T-helper 2 cell treated with Interferon-gamma antibody and Interleukin-4, amounts not matched to agents 100 ng/mL and 5 ng/mL, for 36 hours (primary cell): Measurements from ENCODE around the gene FKBP1B. TPM values are rescaled to one million over a fixed set of nuclear protein-coding genes. Genes with fewer than 3 reads are reported as not detected.
"Not testable (repeated sequence)": the region's sequence is repeated elsewhere in the genome, so short reads cannot be mapped to it uniquely, and the experiment has no call there.

Experiments
- intact Hi-C: fragments of 100-400 bp; cut with micrococcal nuclease; formaldehyde crosslinking; loops from one replicate; pipeline ENCODE4 v1.15.1; 2023
- total RNA-seq: library from RNA; stranded (reverse); gene quantifications from 2 replicates; pipeline ENCODE4 v1.2.3, GENCODE V29; 2022

Gene FKBP1B
- 0.43 and 0.86 TPM in 2 replicates for total RNA-seq

DNA sequence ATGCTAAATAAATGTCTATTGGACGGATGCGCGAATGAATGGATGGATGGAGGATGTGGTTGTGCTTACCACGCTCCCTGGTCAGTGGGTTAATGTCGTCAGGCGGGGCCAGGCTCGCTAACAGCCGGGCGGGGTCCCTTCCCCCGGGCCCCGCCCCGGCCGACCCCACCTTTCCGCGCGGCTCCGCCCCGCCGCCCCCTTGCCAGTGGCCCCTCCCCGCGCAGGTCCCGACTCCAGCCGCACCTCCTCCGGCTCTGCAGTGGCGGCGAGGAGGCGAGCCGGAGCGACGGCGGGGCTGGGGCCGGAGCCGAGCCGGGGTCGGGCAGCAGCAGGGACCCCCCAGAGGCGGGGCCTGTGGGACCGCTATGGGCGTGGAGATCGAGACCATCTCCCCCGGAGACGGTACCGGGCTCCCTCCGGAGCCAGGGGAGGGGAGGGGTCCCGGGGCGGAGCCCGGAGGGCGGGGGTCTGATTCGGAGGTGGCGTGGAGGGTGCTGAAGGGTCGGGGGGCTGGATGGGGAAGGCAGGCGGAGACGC is at the start of gene FKBP1B:
FKBP1B (plus strand) TSS at position 257 of the 537 bp plus-strand sequence; CDS start at position 366, 109 bp downstream.
- intact Hi-C loops = loop anchor here (10.0 kb wide), 1 partner anchor 745 kb away; the partner anchor contains the start of genes CENPO and PTRHD1

DNA sequence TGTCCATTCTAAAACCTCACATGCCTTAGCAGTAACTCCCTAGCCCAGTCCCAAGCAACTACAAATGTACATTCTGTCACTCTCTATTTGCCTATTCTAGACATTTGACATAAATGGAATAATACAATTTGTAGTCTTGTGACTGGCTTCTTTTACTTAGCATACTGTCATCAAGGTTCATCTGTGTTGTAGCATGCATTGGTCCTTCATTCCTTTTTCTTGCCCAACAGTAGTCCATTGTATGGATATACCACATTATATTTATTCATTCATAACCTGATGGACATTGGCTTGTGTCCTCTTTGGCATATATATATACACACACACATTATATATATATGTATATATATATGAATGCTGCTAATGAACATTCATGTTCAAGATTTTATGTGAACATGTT is 41.8 kb upstream of the FKBP1B start:
- intact Hi-C loops = no loop called here

- intact Hi-C loops = no loop called here
Measured at GRCh38 chr2:24008672-24009366, 40.7 kb upstream of the FKBP1B start.

DNA sequence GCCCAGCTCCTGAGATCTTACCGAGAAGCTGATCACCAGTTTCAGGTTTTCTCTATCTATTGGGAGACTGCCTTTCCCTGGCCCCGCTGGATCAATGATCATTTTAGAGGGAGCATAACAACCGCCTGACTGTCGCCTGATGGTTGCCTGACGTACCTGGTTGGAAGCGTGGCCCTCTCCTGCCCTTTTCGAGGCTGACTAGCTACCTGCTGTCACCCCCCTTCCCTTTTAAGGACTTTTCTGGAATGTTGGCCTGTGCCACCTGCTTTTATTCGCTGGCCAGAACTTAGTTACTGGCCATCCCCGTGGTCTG is 40.2 kb upstream of the FKBP1B start:
- intact Hi-C loops = no loop called here

GRCh38 chr2:24009680-24010476 is 39.7 kb upstream of the FKBP1B start, which contains the start of gene MFSD2B:
TSS of gene MFSD2B (plus strand) at chr2:24010085. CDS start at chr2:24010097, 12 bp downstream.
- intact Hi-C loops = no loop called here

DNA sequence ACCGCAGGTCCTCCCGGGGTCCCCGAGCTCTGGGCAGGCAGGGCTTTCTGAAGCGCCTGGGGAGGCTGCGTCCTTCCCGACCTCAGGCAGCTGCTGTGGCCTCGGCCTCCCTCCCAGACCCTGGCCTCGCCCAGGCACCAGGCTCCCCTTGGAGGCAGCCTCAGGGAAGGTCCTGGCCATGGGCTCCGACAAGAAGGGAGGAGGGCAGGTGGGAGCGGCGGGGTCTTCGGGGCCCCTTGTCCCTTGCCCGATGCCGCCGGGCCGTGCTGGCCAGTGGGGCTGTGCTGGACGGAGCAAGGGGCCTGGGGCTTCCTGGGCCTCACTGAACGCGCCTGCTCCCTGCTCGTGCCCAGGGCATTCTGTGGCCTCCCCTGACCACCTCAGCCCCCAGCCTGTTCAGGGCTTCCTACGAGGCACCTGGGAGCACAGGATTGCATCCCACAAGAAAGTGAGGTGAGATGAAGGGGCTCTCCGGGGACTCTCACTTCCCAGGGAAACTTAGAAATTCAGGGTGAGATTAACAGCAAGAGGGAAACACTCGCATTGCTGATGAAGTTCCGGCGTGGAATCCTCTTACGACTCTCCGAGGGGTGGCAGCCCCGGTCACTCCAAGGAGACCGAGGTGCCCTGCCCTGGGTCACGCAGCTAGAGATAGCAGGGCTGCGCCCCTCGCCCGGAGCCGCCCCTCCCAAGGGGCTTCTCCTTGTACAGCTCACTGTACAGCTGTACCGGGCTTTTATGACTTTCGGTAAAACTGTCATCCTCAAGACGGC is 38.9 kb upstream of the FKBP1B start:
- intact Hi-C loops = no loop called here

DNA sequence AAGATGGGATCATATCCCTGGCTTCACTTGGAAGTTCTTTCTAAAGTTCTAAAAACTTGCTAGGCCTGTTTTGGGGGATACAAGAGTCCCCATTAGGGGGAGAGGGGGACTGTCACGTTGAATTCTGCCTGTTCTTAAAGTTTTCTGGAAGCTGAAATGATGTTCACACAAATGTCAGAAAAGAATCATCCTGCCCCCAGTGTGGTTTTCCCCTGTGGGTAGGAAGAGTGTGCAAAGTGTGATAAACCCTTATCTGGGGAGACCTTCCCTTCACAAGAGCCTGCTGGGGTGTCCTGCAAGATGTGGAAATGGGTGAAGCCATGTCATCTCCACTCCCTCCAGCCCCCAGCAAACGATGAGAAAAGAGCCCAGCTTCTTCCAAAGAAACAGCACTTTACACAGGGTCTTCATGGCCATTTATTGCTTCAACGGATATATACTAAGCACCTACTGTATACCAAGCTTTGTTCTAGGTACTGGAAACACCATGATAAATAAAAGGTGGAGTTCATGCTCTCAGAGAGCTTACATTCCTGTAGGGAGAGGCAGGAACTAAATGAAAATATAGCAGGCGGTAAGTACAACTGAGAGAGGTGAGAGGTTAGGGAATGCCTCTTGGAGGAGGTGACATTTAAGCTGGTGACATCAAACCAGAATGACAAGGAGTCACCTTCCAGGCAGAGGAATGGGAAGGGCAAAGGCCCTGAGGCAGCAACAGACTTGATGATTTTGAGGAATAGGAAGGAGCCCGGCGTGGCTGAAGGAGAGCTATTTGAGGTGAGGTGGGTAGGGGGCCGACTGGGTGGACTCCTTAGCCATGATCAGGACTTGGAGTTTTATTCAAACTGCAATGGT is 38.1 kb upstream of the FKBP1B start:
- intact Hi-C loops = no loop called here

GRCh38 chr2:24012521-24013188 is 36.9 kb upstream of the FKBP1B start:
- intact Hi-C loops = no loop called here

DNA sequence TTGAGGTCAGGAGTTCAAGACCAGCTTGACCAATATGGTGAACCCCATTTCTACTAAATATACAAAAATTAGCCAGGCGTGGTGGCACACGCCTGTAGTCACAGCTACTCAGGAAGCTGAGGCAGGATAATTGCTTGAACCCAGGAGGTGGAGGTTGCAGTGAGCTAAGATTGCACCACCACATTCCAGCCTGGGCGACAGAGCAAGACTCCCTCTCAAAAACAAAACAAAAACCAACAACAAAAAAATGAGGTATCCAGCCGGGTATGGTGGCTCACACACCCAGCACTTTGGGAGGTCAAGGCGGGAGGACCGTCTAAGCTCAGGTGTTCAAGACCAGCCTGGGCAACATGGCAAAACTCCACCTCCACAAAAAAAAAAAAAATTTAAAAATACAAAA is 34.6 kb upstream of the FKBP1B start:
- intact Hi-C loops = not testable (repeated sequence)

DNA sequence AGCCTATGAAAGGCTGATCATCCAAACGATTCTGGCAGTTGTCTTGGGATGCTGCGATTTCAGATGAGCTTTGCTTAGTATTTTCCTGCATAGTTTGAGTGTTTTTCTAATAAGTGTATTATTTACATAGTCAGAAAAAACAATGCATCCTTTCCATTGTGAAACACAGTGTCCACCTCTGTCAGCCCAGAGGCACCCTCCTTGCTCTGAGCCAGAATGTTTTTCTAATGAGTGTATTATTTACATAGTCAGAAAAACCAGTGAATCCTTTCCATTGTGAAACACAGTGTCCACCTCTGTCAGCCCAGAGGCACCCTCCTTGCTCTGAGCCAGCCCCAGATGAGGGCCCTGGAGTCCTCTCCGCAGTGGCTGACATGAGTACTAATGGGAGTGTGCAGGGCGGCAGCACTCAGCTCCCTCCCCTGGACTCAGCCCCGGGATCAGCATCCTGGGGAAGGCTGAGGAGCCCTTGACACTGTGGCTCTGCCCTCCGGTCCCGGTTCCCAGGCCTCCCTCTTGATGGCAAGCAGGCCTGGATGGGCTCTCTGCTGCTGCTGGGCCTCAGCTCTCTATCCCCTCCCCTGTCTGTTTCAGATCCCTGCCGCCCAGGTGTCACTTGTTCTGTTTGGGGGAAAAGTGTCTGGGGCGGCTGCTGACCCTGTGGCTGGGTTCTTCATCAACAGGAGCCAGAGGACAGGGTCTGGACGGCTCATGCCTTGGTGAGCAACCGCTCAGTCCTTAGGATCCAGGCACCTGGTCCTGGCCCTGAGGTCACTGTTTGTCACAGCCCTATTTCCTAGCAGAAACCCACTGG is 33.8 kb upstream of the FKBP1B start:
- intact Hi-C loops = no loop called here

DNA sequence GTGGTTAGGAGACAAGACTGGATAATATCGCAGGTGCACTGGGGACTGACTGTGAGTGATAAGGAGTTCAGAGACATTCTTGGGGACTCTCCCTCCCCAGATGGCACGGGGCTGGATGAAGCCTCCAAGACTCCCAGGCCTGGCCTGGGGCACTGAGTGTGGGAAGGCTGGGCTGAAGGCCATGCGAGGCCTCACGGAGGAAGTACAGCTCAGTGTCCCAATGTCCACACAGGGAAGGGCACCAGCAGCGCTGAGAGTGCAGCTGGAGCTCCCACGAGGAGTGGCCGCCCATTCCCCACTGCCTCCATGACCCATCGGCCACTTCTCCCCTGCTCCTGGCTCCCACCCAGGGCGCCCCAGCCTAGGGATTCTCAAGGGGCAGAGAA is 33.2 kb upstream of the FKBP1B start:
- intact Hi-C loops = no loop called here

- intact Hi-C loops = no loop called here
Measured at GRCh38 chr2:24016853-24017703, 32.5 kb upstream of the FKBP1B start.

DNA sequence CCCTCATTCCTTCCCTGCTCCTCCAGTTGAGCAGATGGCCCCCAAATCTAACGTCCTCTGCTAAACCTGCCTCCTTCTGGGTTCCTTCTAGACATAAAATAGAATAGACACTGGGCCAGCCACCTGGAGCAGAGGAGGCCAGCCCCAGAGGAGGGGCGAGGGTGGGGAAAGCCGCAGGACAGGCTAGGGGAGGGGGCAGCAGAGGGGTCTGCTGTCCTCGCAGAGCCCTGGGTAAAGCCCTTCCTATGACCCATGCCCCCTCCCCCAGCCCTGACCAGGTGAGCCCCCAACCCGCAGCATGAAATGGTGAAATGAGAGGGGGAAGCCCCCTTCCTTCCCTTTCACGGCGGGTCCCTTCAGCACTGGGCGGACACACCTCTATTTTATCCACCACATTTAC is 31.8 kb upstream of the FKBP1B start:
- intact Hi-C loops = no loop called here

GRCh38 chr2:24018241-24018640 is 31.3 kb upstream of the FKBP1B start:
- intact Hi-C loops = no loop called here

DNA sequence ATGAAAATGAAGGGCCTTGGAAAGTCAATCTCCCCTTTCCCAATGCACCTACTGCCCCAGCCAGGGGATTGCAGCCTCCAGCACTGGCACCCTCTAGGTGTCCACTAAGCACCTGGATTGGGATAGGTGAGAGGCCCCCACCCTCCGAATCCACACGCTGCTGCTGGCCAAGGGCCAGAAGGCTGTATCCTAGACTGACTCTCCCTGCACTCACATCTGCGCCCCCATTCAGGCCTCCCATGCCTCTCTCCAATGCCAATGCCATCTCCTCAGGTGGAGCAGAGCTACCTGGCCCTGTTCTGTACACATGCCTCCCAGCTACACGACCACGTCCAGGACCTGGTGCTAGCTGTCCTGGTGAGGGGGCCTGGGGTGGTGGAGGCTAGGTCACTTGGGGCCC is 29.8 kb upstream of the FKBP1B start:
- intact Hi-C loops = no loop called here

DNA sequence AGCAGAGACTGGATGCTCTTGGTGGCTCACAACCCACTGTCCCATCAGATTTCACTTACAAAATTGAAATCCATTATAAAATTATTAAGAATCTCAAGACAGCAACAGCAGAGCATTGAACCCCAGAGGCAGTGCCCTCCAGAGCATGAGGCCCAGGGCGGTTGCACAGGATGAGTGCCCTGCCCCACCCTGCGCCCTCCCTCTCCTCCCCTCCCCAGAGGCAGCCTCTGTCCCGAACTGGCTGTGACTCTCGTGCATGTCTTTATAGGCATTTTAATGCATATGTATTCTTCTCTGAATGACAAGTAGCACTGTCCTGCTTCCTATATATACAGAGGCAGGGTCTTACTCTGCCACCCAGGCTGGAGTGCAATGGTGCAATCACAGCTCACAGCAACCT is 29.3 kb upstream of the FKBP1B start:
- intact Hi-C loops = no loop called here

DNA sequence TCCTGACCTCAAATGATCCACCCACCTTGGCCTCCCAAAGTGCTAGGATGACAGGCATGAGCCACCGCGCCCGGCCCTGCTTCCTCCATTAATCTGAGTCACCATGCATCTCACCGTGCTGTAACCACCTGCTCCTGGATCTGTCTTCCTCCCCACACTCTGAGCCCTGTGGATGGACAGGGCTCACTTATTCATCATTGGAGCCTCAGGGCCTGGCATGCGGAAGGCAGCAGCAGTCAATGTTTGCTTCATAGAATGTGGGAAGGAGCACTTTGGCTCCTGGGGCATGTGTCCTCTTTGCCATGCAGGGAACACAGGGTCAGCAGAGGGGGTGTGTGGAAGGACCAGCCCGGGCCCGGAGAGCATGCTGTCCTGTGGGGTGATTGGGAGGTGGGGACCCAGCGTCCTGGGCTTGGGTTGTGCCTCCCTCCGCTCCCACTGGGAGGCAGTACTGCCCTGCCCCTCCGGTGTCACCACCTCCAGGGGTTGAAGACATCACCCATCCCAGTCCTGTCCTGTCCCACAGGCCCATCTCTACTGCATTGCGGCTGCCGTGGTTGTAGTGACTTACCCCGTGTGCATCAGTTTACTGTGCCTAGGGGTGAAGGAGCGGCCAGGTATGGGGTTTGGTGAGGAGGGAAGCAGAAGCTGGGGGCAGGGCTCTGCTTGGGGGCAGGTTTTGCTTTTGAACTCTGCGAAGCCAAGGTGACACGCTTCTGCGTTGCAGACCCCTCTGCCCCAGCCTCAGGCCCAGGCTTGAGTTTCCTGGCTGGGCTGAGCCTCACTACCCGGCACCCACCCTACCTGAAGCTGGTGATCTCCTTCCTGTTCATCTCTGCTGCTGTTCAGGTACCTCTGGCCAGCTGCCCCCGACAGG is 28.2 kb upstream of the FKBP1B start:
- intact Hi-C loops = no loop called here
